Progenitor cell of endocrine pancreas (in vitro differentiated cells): Measurements from ENCODE around the gene FAM3D. TPM values are rescaled to one million over a fixed set of nuclear protein-coding genes. Genes with fewer than 3 reads are reported as not detected.

ENCODE experiments used
- DNase-seq: peaks from one replicate; pipeline ENCODE4 v3.0.0; 2021; ENCODE audit warnings: low spot score; ENCODE audit not compliant: unreplicated experiment
- H3K27ac Mint-ChIP-seq: 2 replicates; pipeline ENCODE4 v1.8.0; 2021; ENCODE audit warnings: mild to moderate bottlenecking, moderate library complexity, mixed read lengths
- H3K27me3 Mint-ChIP-seq: 2 replicates; pipeline ENCODE4 v1.8.0; 2021; ENCODE audit warnings: mixed read lengths
- H3K36me3 Mint-ChIP-seq: 2 replicates; pipeline ENCODE4 v1.8.0; 2022; ENCODE audit warnings: mixed read lengths; ENCODE audit not compliant: insufficient read depth
- H3K4me1 Mint-ChIP-seq: 2 replicates; pipeline ENCODE4 v1.8.0; 2021; ENCODE audit warnings: low read depth, mixed read lengths
- H3K4me3 Mint-ChIP-seq: 2 replicates; pipeline ENCODE4 v1.8.0; 2021; ENCODE audit warnings: low read depth, mild to moderate bottlenecking, moderate library complexity, mixed read lengths
- H3K9me3 Mint-ChIP-seq: 2 replicates; pipeline ENCODE4 v1.8.0; 2021; ENCODE audit warnings: low read depth, mixed read lengths
- total RNA-seq: library from RNA; stranded (reverse); gene quantifications from 2 replicates; pipeline ENCODE4 v1.2.1, GENCODE V29; 2021
- TF ChIP-seq, protein P1 (sequence below): fragments of 200-600 bp; sonication (generic); IDR thresholded peaks from one replicate; pipeline ENCODE4 v1.5.0; 2021; ENCODE audit warnings: antibody characterized with exemption, mild to moderate bottlenecking; ENCODE audit not compliant: unreplicated experiment

FAM3D gene
- total RNA-seq, 1 donor from 2014 or later, result not detected

DNA sequence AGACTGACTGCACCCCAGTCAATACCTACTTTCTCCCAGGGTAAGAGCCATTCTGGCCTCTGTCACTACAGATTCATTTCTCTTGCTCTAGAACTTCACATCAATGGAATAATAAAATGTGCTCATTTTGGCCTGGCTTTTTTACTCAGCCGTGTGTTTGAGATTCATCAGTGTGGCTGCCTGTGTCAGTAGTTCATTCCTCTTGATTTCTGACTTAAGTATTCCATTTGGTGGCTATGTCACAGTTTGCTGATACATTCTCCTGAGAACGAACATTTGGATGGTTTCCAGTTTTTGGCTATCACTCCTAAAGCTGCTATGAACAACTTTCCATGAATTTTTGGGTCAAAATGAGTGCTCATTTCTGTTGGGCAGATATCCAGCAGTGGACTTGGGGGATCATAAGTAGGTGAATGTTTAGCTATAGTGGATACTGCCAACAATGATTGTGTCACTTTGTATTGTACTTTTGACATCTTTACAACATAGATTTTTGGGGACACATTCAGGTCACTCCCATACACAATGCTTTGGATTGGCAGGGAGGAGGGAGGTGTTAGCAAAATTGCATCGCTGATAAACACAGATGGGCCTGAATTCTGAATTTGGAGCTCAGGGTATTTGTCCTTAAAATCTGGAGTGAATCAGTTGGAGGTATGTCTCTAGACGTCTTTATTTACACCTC, 69.6 kb downstream of the FAM3D start:
- H3K9me3 Mint-ChIP-seq, result no peaks in the 10 kb centered on the region
- no peak overlapping the region for H3K4me3 Mint-ChIP-seq
- TF ChIP-seq, protein P1, sequence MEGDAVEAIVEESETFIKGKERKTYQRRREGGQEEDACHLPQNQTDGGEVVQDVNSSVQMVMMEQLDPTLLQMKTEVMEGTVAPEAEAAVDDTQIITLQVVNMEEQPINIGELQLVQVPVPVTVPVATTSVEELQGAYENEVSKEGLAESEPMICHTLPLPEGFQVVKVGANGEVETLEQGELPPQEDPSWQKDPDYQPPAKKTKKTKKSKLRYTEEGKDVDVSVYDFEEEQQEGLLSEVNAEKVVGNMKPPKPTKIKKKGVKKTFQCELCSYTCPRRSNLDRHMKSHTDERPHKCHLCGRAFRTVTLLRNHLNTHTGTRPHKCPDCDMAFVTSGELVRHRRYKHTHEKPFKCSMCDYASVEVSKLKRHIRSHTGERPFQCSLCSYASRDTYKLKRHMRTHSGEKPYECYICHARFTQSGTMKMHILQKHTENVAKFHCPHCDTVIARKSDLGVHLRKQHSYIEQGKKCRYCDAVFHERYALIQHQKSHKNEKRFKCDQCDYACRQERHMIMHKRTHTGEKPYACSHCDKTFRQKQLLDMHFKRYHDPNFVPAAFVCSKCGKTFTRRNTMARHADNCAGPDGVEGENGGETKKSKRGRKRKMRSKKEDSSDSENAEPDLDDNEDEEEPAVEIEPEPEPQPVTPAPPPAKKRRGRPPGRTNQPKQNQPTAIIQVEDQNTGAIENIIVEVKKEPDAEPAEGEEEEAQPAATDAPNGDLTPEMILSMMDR, result no peak
- no peak overlapping the region for H3K27ac Mint-ChIP-seq
- no peaks in the 10 kb centered on the region for H3K36me3 Mint-ChIP-seq
- H3K4me1 Mint-ChIP-seq, result no peaks in the 10 kb centered on the region
- no peak for DNase-seq
- H3K27me3 Mint-ChIP-seq, result peaks cover 9% of the 10 kb centered on the region

DNA sequence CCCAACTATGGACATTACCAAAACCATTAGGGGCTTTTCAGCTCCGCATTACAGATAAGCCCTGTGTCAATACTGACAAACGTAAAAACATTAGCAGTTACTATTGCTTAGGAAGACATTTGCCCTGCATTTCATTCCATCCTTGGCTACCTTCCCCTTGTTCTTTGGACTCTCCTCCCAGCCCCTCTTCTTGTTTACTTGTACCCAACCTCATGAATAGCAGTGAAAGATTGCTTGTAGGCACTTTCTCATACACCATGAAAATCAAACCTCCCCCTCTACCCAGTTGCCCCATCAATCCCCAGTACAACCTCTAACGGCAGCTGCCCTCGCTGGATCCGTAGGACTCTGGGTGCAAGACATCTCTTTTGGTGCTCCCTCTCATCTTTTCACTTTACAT, 72.5 kb downstream of the FAM3D start:
- H3K4me1 Mint-ChIP-seq, result no peaks in the 10 kb centered on the region

GRCh38 chr3:58591517-58592510, 74.8 kb downstream of the FAM3D start:
- DNase-seq, result no peak
- Mint-ChIP-seq H3K36me3 (no peaks in the 10 kb centered on the region), H3K9me3 (no peaks in the 10 kb centered on the region), H3K27ac (no peak overlapping the region), H3K27me3 (peaks cover 25% of the 10 kb centered on the region), H3K4me3 (no peak overlapping the region), H3K4me1 (no peaks in the 10 kb centered on the region)
- TF ChIP-seq, protein P1, result no peak

More for the DNA sequence above, 72.5 kb downstream of the FAM3D start:
- no peak for DNase-seq
- Mint-ChIP-seq H3K4me3 (no peak overlapping the region), H3K27me3 (peaks cover 13% of the 10 kb centered on the region), H3K9me3 (no peaks in the 10 kb centered on the region), H3K36me3 (no peaks in the 10 kb centered on the region), H3K27ac (no peak overlapping the region)
- TF ChIP-seq, protein P1, result no peak

DNA sequence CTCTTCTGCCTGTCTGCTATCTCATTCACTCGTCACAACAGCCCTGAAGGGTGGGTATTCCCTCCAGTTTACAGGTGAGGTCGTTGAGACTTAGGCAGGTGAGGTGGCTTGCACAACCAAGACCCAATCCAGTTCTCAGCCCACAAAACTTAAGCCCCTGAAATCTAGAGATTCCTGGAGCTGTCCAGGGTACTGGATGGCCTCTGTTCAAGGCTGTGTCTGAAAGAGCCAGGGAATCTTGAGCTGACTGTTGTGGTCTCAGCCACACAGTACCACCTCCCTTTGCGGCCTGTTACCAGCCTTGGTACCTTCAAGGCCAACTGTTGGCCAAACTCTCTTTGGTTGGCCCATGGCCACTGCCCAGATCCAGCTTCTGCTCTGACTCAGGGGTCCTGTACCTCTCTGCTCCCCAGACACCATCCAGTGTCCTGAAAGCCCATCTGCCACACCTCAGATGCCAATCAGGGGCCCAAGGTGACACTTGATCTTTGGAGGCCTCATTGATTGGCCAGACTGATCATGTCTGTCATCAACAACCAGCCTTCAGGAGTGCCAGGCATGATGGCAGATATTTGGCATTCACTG, 78.5 kb downstream of the FAM3D start:
- TF ChIP-seq, protein P1, result no peak
- H3K27ac Mint-ChIP-seq, result no peak overlapping the region
- no peaks in the 10 kb centered on the region for H3K36me3 Mint-ChIP-seq
- no peak overlapping the region for H3K4me3 Mint-ChIP-seq
- peaks cover 3% of the 10 kb centered on the region for H3K4me1 Mint-ChIP-seq
- peak; percentile 65 for DNase-seq
- no peaks in the 10 kb centered on the region for H3K9me3 Mint-ChIP-seq
- H3K27me3 Mint-ChIP-seq, result peaks cover 55% of the 10 kb centered on the region

DNA sequence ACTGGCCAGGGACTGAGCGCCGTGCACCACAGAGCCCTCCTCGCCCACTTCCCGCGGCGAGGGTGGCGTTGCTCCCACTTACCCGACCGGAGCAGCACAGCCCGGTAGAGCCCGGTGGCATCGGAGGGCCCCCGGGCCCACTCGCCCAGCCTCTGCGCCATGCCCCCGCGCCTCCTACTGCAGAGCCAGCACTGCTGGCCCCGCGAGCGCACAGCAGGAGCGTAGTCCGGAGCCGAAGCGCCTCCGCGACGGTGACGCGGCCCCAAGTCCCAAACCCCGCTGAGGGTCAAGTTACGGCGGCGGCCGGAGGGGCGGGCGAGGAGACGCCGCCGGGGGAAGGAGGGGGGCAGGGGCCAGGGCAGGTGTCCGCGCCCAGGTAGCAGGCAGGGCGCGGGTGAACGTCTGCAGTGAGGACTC, 79.8 kb downstream of the FAM3D start:
- Mint-ChIP-seq H3K27ac (no peak overlapping the region), H3K36me3 (no peaks in the 10 kb centered on the region), H3K4me1 (peaks cover 3% of the 10 kb centered on the region), H3K9me3 (no peaks in the 10 kb centered on the region), H3K27me3 (peaks cover 59% of the 10 kb centered on the region), H3K4me3 (no peak overlapping the region)
- TF ChIP-seq, protein P1, result no peak
- peak; percentile 19 for DNase-seq
